HG03064 (cell line): Measurements from ENCODE around the gene SMPD1.
"Not testable (repeated sequence)": the region's sequence is repeated elsewhere in the genome, so short reads cannot be mapped to it uniquely, and the experiment has no call there.

ENCODE experiments used
- ATAC-seq: cut with Tn5 transposase; IDR thresholded peaks from one replicate; pipeline ENCODE4 v1.9.1; 2021; ENCODE audit warnings: low read depth; ENCODE audit not compliant: unreplicated experiment

Gene SMPD1

GRCh38 chr11:6387811-6388599, 2.3 kb upstream of the SMPD1 start:
- ATAC-seq, result no peak

- no peak for ATAC-seq
These were observed 1.5 kb upstream of the SMPD1 start for GRCh38 chr11:6388748-6389147.

- ATAC-seq, result no peak
These were observed 620 bp downstream of the SMPD1 start for GRCh38 chr11:6390718-6391469.

GRCh38 chr11:6391537-6392134, 1.4 kb downstream of the SMPD1 start:
- ATAC-seq, result no peak

- not testable (repeated sequence) for ATAC-seq
These were observed 2.0 kb downstream of the SMPD1 start for GRCh38 chr11:6392251-6392650.

- ATAC-seq, result no peak
These were observed 3.9 kb downstream of the SMPD1 start for GRCh38 chr11:6393989-6394670.

- ATAC-seq, result no peak
These were observed 5.3 kb downstream of the SMPD1 start for GRCh38 chr11:6395470-6396060.

- no peak for ATAC-seq
These were observed 6.9 kb downstream of the SMPD1 start for GRCh38 chr11:6397156-6397555.

GRCh38 chr11:6397636-6398035, 7.4 kb downstream of the SMPD1 start:
- ATAC-seq, result no peak

GRCh38 chr11:6400431-6401345, 10.4 kb downstream of the SMPD1 start:
- no peak for ATAC-seq

GRCh38 chr11:6401464-6401863, 11.2 kb downstream of the SMPD1 start:
- ATAC-seq, result no peak

GRCh38 chr11:6402061-6402470, 11.8 kb downstream of the SMPD1 start:
- peak; percentile 31 for ATAC-seq

GRCh38 chr11:6402561-6402981, 12.3 kb downstream of the SMPD1 start:
- peak; percentile 95 for ATAC-seq

- ATAC-seq, result no peak
These were observed 13.3 kb downstream of the SMPD1 start for GRCh38 chr11:6403539-6403938.

- no peak for ATAC-seq
These were observed 14.2 kb downstream of the SMPD1 start for GRCh38 chr11:6404342-6405051.

GRCh38 chr11:6405052-6405667, 14.9 kb downstream of the SMPD1 start:
- no peak for ATAC-seq

GRCh38 chr11:6405846-6406245, 15.6 kb downstream of the SMPD1 start:
- no peak for ATAC-seq

- no peak for ATAC-seq
These were observed 16.1 kb downstream of the SMPD1 start for GRCh38 chr11:6406370-6406769.
